Retinal pigment epithelial cell (primary cell): ENCODE data around the gene DNM2.
A peak's percentile ranks its signal among the peaks of the same experiment; 100 is the strongest.
"Not testable (repeated sequence)": the region's sequence is repeated elsewhere in the genome, so short reads cannot be mapped to it uniquely, and the experiment has no call there.

Experiments
- DNase-seq: peaks from one replicate; pipeline ENCODE4 v3.0.0-alpha.2; 2010; ENCODE audit warnings: low read depth
- H3K4me3 ChIP-seq: 2 replicates; pipeline ENCODE4 v1.5.1; 2011; ENCODE audit warnings: mild to moderate bottlenecking, low read length, control low read depth, moderate library complexity
- TF ChIP-seq, protein P1 (sequence below): conservative IDR thresholded peaks from 2 replicates; pipeline ENCODE4 v1.5.1; 2011; ENCODE audit warnings: low read depth, low read length, control low read depth, inconsistent platforms

Gene DNM2

DNA sequence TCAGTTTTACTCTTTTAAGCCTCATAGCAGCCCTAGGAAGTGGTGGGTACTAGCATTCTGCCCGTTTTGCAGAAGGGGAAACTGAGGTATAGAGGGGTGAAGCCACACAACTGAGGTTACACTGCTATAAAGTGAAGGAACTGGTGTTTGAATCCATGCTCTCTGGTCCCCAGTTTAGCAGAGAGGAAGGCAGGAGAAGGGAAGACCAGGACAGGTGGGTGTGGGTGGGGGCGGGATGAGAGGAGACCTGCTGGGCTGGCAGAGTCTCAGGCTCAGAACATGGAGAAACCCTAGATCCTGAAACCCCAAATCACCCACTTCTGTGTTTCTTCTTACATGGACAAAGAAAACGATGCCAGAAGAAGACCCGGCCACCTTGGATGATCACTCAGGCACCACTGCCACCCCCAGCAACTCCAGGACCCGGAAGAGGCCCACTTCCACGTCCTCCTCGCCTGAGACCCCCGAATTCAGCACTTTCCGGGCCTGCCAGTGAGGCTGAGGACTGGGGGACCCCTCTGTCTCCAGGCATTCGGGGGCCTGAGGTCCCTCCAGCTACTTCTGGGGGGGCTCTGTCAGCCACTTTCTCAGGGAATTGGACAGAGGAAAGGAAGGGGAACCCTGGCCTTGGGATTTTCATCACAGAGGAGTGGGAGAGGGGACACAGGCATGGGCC, 151.1 kb downstream of the DNM2 start:
- DNase-seq = no peak
- no peak overlapping the region for H3K4me3 ChIP-seq
- TF ChIP-seq, protein P1, sequence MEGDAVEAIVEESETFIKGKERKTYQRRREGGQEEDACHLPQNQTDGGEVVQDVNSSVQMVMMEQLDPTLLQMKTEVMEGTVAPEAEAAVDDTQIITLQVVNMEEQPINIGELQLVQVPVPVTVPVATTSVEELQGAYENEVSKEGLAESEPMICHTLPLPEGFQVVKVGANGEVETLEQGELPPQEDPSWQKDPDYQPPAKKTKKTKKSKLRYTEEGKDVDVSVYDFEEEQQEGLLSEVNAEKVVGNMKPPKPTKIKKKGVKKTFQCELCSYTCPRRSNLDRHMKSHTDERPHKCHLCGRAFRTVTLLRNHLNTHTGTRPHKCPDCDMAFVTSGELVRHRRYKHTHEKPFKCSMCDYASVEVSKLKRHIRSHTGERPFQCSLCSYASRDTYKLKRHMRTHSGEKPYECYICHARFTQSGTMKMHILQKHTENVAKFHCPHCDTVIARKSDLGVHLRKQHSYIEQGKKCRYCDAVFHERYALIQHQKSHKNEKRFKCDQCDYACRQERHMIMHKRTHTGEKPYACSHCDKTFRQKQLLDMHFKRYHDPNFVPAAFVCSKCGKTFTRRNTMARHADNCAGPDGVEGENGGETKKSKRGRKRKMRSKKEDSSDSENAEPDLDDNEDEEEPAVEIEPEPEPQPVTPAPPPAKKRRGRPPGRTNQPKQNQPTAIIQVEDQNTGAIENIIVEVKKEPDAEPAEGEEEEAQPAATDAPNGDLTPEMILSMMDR = no peak

DNA sequence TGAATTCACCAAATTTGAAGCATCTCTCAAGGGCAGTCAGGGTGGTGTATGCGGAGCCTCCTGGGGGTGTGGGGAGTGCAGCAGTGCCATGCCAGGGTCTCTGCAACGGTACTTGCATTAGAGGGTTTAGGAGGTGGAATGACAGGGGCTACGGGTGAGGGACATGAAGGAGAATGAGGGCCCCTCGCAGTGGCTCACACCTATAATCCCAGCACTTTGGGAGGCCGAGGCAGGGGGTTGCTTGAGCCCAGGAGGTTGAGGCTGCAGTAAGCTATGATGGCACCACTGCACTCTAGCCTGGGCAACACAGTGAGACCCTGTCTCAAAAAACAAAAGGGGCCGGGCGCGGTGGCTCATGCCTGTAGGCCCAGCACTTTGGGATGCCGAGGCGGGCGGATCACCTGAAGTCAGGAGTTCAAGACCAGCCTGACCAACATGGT, 152.0 kb downstream of the DNM2 start:
- not testable (repeated sequence) for DNase-seq, H3K4me3 ChIP-seq

DNA sequence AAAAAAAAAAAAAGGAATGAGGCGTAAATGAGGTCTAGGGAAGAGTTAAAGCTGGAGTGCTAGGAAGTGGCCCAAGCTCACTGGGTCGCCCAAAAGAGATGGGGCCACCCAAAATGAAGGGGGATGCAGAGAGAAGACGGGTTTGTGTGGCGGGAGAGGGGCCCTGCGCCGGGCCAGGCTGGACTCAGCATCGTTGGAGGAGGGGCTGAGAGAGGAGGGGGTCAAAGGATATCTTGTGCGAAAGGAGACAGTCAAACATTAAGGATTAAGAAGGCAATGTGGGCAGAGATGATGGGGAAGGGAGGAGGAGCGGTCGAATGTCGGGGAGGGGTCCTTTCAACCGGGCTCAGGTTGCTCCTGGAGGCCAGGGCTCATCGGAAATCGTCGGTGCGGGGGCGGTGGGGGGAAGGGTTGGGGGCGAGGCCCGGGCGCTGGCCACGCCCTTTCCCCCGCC, 152.6 kb downstream of the DNM2 start:
- peak overlapping the region; percentile 66 for H3K4me3 ChIP-seq
- no peak for DNase-seq
- TF ChIP-seq, protein P1 = no peak

DNA sequence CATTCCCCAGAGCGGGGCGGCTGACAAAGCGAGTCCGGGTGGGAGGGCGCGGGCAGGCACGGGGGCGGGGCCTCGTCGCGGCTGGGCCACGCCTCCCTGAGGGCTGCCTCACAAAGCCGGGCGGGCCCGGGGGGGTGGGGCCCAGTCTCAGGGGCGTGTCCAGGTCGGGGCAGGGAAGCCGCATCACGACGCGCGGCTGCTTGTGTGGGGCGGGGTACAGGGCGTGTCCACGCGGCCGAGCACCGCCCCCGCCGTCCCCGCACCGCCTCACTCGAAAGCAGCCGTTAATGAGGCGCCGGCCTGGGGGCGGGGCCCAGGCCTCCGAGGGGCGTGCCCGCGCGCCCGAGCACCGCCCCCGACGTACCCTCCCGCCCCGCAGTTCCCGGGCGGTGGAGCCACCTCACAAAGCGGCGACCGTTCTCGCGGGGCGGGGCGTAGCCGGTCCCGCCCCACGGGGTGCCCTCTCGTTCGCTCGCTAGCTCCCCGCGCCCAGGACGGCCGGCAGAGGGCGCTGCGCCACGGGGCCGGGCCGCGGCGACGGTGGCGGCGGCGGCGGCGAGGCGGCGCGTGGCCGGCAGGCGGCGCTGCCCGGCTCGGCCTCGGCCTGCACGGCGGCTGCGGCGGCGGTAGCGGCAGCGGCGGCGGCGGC, 153.2 kb downstream of the DNM2 start, which contains the start of gene CARM1:
Gene CARM1 (plus strand): TSS at position 599 of the 649 bp plus-strand sequence. CDS start 150 bp downstream, outside the sequence.
- H3K4me3 ChIP-seq = peak within 1 kb of the TSS; percentile 82
- TF ChIP-seq, protein P1 = peak; percentile 52
- peak; percentile 83 for DNase-seq

DNA sequence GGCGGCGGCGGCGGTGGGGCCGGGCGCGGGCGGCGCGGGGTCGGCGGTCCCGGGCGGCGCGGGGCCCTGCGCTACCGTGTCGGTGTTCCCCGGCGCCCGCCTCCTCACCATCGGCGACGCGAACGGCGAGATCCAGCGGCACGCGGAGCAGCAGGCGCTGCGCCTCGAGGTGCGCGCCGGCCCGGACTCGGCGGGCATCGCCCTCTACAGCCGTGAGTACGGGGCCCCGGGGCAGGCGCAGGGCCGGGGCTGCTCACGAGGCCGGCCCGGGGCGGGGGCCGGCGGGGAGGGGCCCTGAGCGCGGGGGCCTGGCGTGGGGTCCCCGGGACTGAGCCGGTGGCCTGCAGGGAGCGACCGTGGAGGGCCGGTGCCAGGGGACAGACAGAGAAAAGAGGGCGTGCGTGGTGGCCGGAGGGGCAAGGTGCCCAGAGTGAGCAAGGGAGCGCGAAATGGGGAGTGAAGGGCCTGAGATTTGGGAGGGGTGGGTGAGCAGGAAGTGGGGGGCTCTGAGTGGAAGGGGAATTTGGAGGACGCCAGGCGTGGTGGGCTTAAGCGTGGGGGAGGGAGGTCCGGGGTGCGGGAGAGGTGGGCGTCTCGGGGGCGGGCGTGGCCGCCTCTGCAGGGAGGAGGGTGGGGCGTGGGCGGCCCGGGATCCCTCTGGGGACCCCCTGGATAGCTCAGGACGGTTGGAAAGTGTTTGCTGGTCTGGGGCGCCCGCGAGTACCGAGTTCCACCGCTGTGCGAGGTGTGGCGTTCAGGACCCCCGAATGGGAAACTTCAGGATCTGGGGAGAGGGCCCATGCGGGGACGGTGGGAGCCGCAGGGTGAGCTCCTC, 154.0 kb downstream of the DNM2 start:
- DNase-seq = no peak
- TF ChIP-seq, protein P1 = peak; percentile 8
- H3K4me3 ChIP-seq = peak overlapping the region; percentile 82

DNA sequence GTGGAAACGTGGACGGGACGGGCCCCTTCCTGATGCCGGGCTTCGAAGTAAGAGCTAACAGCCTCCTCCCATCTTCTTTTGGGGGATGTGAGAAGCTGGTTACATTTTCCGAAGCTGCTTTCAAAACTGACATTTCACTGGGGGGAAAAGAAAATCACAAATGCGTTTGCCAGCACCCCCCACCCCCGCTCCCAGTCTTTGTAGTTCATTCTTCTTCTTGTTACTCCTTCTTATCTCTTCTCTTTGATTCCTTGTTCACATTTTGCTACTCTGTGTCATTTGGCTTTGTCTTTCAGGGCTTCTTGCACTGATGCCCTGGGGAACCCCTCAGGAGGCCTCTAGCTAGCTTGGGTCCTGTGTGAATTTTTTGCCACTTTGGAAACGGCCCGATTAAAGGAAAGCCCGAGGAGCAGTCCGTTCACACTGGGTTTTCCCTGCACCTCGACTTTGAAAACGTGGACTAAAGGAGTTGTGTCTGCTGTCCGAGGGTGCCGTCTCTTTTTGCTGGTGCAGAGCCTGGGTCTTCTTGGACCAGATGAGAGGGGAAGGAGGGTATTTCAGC, 154.7 kb downstream of the DNM2 start:
- no peak for DNase-seq
- TF ChIP-seq, protein P1 = no peak
- H3K4me3 ChIP-seq = peak overlapping the region; percentile 82

DNA sequence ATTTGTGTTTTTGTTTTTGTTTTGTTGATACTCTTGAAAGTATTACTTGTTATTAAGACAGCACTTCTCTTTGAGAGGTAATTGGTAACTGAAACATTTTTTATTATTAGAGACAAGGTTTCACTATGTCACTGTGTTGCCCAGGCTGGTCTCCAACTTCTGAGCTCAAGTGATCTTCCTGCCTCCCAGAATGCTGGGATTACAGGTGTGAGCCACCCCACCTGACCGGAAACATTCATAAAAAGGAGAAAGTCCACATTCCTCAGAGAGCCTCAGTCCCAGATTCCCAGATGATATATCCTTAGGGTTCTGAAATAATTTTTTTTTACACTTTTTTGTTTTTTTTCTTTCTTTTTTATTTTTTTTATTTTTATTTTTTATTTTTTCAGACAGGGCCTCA, 156.1 kb downstream of the DNM2 start:
- no peak overlapping the region for H3K4me3 ChIP-seq
- DNase-seq = no peak
- TF ChIP-seq, protein P1 = no peak
